Measurements from ENCODE around the gene UBE3B.

Gene UBE3B

GRCh38 chr12:109541413-109541726 lies 63.9 kb downstream of the UBE3B start:
- Histone ChIP-seq H3K9ac (ENCODE audit: low read length in 5 of 5) (no peak overlapping the region), H3K36me3 (ENCODE audit: control insufficient read depth in 5 of 5, insufficient read depth in 5 of 5, low read length in 5 of 5) (peaks cover 0 to 17% (median 6%) of the 10 kb centered on the region in 5 donors), H3K4me3 (ENCODE audit: low read depth in 1 of 5, low read length in 5 of 5) (no peak overlapping the region), H3K27ac (ENCODE audit: low read depth, low read length) (no peak overlapping the region), H3K27me3 (ENCODE audit: control insufficient read depth in 5 of 5, insufficient read depth in 4 of 5, low read length in 5 of 5) (no peaks in the 10 kb centered on the region), H3K9me3 (ENCODE audit: control insufficient read depth in 5 of 5, low read length in 5 of 5) (no peaks in the 10 kb centered on the region), H3K4me1 (ENCODE audit: control insufficient read depth in 5 of 5, insufficient read depth in 5 of 5, low read length in 5 of 5) (peaks cover 5 to 16% (median 12%) of the 10 kb centered on the region in 5 donors)

- Histone ChIP-seq H3K4me1 (ENCODE audit: control insufficient read depth in 5 of 5, insufficient read depth in 5 of 5, low read length in 5 of 5) (peaks cover 5 to 16% (median 12%) of the 10 kb centered on the region in 5 donors), H3K27me3 (ENCODE audit: control insufficient read depth in 5 of 5, insufficient read depth in 4 of 5, low read length in 5 of 5) (peaks cover 0 to under 1% (median 0%) of the 10 kb centered on the region in 5 donors), H3K27ac (ENCODE audit: low read depth, low read length) (no peak overlapping the region), H3K9me3 (ENCODE audit: control insufficient read depth in 5 of 5, low read length in 5 of 5) (no peaks in the 10 kb centered on the region), H3K9ac (ENCODE audit: low read length in 5 of 5) (no peak overlapping the region), H3K36me3 (ENCODE audit: control insufficient read depth in 5 of 5, insufficient read depth in 5 of 5, low read length in 5 of 5) (peaks cover 0 to 11% (median 4%) of the 10 kb centered on the region in 5 donors), H3K4me3 (ENCODE audit: low read depth in 1 of 5, low read length in 5 of 5) (no peak overlapping the region)
These were observed 64.6 kb downstream of the UBE3B start for GRCh38 chr12:109542014-109542413.

DNA sequence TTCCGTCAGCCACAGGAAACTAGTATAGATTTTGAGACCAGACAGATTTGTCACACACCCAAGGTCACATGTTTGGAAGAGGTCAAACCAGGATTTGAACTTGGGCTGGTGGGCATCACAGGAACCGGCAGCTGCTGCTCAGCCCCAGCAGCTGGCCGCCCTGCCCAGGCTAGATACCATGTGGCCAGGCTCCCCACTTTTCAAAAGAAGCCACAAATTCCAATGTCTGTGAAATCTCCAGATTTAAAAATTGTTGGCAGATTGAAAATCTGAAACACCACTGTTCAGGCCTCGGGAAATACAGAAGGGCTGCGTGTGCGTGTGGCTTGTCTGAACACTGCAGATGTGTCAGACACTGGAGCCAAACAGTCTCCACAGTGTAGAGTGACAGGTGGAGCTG lies 65.4 kb downstream of the UBE3B start:
- Histone ChIP-seq H3K4me3 (ENCODE audit: low read depth in 1 of 5, low read length in 5 of 5) (no peak overlapping the region), H3K9me3 (ENCODE audit: control insufficient read depth in 5 of 5, low read length in 5 of 5) (no peaks in the 10 kb centered on the region), H3K27ac (ENCODE audit: low read depth, low read length) (no peak overlapping the region), H3K9ac (ENCODE audit: low read length in 5 of 5) (no peak overlapping the region), H3K4me1 (ENCODE audit: control insufficient read depth in 5 of 5, insufficient read depth in 5 of 5, low read length in 5 of 5) (peaks cover 5 to 16% (median 12%) of the 10 kb centered on the region in 5 donors), H3K27me3 (ENCODE audit: control insufficient read depth in 5 of 5, insufficient read depth in 4 of 5, low read length in 5 of 5) (peaks cover 5 to 7% (median 6%) of the 10 kb centered on the region in 5 donors), H3K36me3 (ENCODE audit: control insufficient read depth in 5 of 5, insufficient read depth in 5 of 5, low read length in 5 of 5) (peaks cover 0 to 6% (median 2%) of the 10 kb centered on the region in 5 donors)

DNA sequence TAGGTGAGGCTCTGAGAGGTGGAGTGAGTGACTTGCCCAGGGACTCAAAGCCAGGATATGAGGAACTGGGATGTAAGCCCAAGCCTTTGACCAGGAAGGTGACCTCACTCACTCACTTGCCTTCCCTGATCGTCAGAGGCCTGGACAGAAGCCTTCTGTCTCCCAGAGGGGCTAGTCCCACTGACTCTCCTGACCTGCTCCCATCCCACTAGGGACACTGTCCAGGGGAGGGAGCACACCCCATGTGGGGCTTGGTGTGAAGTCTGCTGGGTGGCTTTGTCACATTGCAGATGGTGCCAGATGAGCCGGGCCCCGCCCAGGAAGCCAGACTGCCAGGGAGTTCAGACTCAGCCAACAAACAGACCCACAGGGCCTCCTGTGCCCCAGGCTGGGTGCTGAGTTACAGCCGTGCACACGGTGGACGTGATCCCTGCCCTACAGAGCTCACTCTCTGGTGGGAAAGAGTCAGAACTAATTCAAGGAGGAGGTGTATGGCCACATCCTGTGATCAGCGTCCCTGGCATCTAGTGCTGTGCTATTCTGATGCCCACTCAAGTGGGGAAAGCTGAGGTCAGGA lies 67.6 kb downstream of the UBE3B start:
- no peak overlapping the region for H3K4me3 ChIP-seq (ENCODE audit: low read depth in 1 of 5, low read length in 5 of 5)
- H3K36me3 ChIP-seq (ENCODE audit: control insufficient read depth in 5 of 5, insufficient read depth in 5 of 5, low read length in 5 of 5): peaks cover 0 to 2% (median 0%) of the 10 kb centered on the region in 5 donors
- H3K27me3 ChIP-seq (ENCODE audit: control insufficient read depth in 5 of 5, insufficient read depth in 4 of 5, low read length in 5 of 5): peaks cover 9 to 23% (median 13%) of the 10 kb centered on the region in 5 donors
- no peaks in the 10 kb centered on the region for H3K9me3 ChIP-seq (ENCODE audit: control insufficient read depth in 5 of 5, low read length in 5 of 5)
- peak overlapping the region in 1 of 5 donors; percentile 16 for H3K9ac ChIP-seq (ENCODE audit: low read length in 5 of 5)
- H3K27ac ChIP-seq (ENCODE audit: low read depth, low read length): no peak overlapping the region
- peaks cover 5 to 25% (median 18%) of the 10 kb centered on the region in 5 donors for H3K4me1 ChIP-seq (ENCODE audit: control insufficient read depth in 5 of 5, insufficient read depth in 5 of 5, low read length in 5 of 5)

DNA sequence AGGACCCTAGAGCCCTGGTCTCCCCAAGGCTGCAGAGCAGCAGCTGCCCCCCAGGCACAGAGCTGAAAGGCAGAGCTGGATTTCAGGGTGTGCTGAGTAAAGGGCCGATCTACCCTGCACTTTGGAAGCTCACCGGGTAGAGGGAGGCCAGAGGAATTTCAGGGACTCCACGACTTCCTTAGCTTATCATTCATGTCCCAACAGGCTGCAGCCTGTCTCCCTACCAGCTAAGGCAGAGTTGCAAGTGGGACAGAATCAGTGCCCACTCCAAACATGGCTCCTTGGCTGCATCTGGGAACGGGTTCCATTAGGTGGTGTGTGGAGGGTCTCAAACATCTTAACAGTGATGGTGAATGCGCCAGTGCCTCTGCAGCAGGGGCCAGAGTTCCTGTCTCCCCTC lies 68.4 kb downstream of the UBE3B start:
- Histone ChIP-seq H3K4me1 (ENCODE audit: control insufficient read depth in 5 of 5, insufficient read depth in 5 of 5, low read length in 5 of 5) (peaks cover 5 to 25% (median 18%) of the 10 kb centered on the region in 5 donors), H3K27ac (ENCODE audit: low read depth, low read length) (no peak overlapping the region), H3K4me3 (ENCODE audit: low read depth in 1 of 5, low read length in 5 of 5) (no peak overlapping the region), H3K36me3 (ENCODE audit: control insufficient read depth in 5 of 5, insufficient read depth in 5 of 5, low read length in 5 of 5) (no peaks in the 10 kb centered on the region), H3K27me3 (ENCODE audit: control insufficient read depth in 5 of 5, insufficient read depth in 4 of 5, low read length in 5 of 5) (peaks cover 9 to 29% (median 16%) of the 10 kb centered on the region in 5 donors), H3K9me3 (ENCODE audit: control insufficient read depth in 5 of 5, low read length in 5 of 5) (no peaks in the 10 kb centered on the region), H3K9ac (ENCODE audit: low read length in 5 of 5) (peak overlapping the region in 1 of 5 donors; percentile 16)

DNA sequence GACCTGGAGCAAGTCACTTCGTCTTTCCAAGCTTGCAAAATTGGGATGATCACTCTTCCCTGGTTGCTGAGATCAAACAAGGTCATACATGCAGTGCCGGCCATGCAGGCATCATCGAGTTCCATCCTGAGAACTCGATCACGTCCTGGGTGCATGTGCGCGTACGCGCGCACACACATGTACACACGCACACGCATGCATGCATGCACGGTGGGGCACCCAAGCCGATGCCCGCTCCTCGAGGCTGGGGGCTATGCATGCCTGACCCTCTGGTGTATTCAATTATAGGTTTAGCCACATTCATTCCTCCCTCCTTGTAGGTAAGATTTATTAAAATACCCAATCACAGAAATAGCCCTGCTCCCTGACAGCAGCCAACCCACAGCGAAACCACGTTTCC lies 69.9 kb downstream of the UBE3B start:
- no peak overlapping the region for H3K27ac ChIP-seq (ENCODE audit: low read depth, low read length)
- peaks cover 5 to 25% (median 18%) of the 10 kb centered on the region in 5 donors for H3K4me1 ChIP-seq (ENCODE audit: control insufficient read depth in 5 of 5, insufficient read depth in 5 of 5, low read length in 5 of 5)
- H3K9ac ChIP-seq (ENCODE audit: low read length in 5 of 5): no peak overlapping the region
- no peak overlapping the region for H3K4me3 ChIP-seq (ENCODE audit: low read depth in 1 of 5, low read length in 5 of 5)
- H3K27me3 ChIP-seq (ENCODE audit: control insufficient read depth in 5 of 5, insufficient read depth in 4 of 5, low read length in 5 of 5): peaks cover 9 to 34% (median 20%) of the 10 kb centered on the region in 5 donors
- no peaks in the 10 kb centered on the region for H3K9me3 ChIP-seq (ENCODE audit: control insufficient read depth in 5 of 5, low read length in 5 of 5)
- no peaks in the 10 kb centered on the region for H3K36me3 ChIP-seq (ENCODE audit: control insufficient read depth in 5 of 5, insufficient read depth in 5 of 5, low read length in 5 of 5)

DNA sequence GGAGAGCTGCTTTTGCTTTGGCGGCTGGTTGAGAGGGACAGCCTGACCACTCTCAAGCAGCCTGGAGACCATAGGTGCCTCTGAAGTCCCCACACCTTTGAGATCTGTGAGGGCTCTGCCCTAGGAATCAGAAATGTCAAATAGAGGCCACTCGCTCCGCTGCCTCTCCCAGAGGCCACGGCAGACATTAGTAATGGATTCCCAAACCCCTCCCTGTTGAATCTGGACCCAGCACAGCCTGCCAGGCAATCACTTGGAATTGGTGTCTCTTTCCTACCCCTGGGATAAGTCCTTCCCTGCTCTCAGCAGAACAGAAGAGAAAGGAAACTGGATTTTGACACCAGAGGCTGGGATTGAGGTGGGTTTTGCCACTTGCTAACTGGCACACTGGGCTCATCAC lies 70.8 kb downstream of the UBE3B start:
- peaks cover 9 to 36% (median 20%) of the 10 kb centered on the region in 5 donors for H3K27me3 ChIP-seq (ENCODE audit: control insufficient read depth in 5 of 5, insufficient read depth in 4 of 5, low read length in 5 of 5)
- H3K36me3 ChIP-seq (ENCODE audit: control insufficient read depth in 5 of 5, insufficient read depth in 5 of 5, low read length in 5 of 5): no peaks in the 10 kb centered on the region

DNA sequence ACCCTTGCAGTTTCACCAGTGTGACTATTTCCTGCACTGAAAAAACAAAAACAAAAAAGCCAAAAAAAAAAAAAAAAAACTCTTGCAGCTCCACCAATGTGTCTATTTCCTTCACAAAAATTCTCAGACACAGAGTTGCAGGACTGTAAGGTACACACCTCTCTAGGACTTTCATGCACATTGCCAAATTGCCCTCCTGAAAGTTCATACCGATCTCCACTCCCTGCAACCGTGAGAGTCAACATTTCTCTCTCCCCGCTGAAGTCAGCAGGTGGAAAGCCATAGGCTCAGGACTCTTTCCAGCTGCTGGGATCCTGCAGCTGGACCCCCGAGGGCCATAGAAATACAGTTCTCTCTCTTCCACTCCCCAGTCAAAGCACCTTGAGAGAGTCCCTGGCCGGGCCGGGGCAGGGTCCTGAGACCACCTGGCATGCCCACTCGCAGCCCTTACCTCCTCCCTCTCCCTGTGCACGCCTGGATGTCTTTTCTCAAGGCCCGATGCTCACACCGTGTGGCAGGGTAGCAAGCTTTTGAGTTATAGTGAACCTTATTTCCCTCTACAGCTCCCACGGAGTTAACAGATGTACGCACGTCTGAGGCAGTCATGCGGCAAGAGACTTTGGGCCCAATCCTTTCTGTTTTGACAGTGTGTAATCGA lies 72.3 kb downstream of the UBE3B start:
- Histone ChIP-seq H3K4me1 (ENCODE audit: control insufficient read depth in 5 of 5, insufficient read depth in 5 of 5, low read length in 5 of 5) (peaks cover 9 to 30% (median 22%) of the 10 kb centered on the region in 5 donors), H3K9ac (ENCODE audit: low read length in 5 of 5) (no peak overlapping the region), H3K27me3 (ENCODE audit: control insufficient read depth in 5 of 5, insufficient read depth in 4 of 5, low read length in 5 of 5) (peaks cover 15 to 50% (median 25%) of the 10 kb centered on the region in 5 donors), H3K4me3 (ENCODE audit: low read depth in 1 of 5, low read length in 5 of 5) (no peak overlapping the region), H3K9me3 (ENCODE audit: control insufficient read depth in 5 of 5, low read length in 5 of 5) (no peaks in the 10 kb centered on the region), H3K36me3 (ENCODE audit: control insufficient read depth in 5 of 5, insufficient read depth in 5 of 5, low read length in 5 of 5) (no peaks in the 10 kb centered on the region), H3K27ac (ENCODE audit: low read depth, low read length) (no peak overlapping the region)

More for the DNA sequence above, 70.8 kb downstream of the UBE3B start:
- Histone ChIP-seq H3K9ac (ENCODE audit: low read length in 5 of 5) (no peak overlapping the region), H3K9me3 (ENCODE audit: control insufficient read depth in 5 of 5, low read length in 5 of 5) (no peaks in the 10 kb centered on the region), H3K4me3 (ENCODE audit: low read depth in 1 of 5, low read length in 5 of 5) (no peak overlapping the region), H3K4me1 (ENCODE audit: control insufficient read depth in 5 of 5, insufficient read depth in 5 of 5, low read length in 5 of 5) (peaks cover 5 to 25% (median 18%) of the 10 kb centered on the region in 5 donors), H3K27ac (ENCODE audit: low read depth, low read length) (no peak overlapping the region)

GRCh38 chr12:109550281-109550680 lies 72.8 kb downstream of the UBE3B start:
- peaks cover 15 to 50% (median 25%) of the 10 kb centered on the region in 5 donors for H3K27me3 ChIP-seq (ENCODE audit: control insufficient read depth in 5 of 5, insufficient read depth in 4 of 5, low read length in 5 of 5)
- no peaks in the 10 kb centered on the region for H3K9me3 ChIP-seq (ENCODE audit: control insufficient read depth in 5 of 5, low read length in 5 of 5)
- H3K9ac ChIP-seq (ENCODE audit: low read length in 5 of 5): no peak overlapping the region
- no peak overlapping the region for H3K27ac ChIP-seq (ENCODE audit: low read depth, low read length)
- no peaks in the 10 kb centered on the region for H3K36me3 ChIP-seq (ENCODE audit: control insufficient read depth in 5 of 5, insufficient read depth in 5 of 5, low read length in 5 of 5)
- no peak overlapping the region for H3K4me3 ChIP-seq (ENCODE audit: low read depth in 1 of 5, low read length in 5 of 5)
- H3K4me1 ChIP-seq (ENCODE audit: control insufficient read depth in 5 of 5, insufficient read depth in 5 of 5, low read length in 5 of 5): peaks cover 4 to 25% (median 16%) of the 10 kb centered on the region in 5 donors

DNA sequence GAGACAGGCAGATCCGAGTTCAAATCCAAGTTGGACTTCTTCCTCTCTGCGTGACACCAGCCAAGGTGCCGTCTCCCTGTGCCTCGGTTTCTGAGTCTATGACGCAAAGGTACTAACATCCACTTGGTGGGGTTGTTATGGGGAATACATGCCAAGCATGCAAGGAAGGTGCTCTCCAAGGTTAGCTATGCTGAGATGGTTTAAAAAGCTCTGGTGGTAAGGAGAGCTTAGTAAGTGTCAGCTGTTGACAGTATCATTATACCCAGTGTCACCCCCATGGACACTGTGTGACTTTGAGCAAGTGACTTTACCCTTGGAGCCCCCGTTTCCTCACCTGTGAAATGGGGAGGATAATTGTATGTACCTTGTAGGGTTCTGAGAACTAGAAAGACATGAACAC lies 73.7 kb downstream of the UBE3B start:
- Histone ChIP-seq H3K36me3 (ENCODE audit: control insufficient read depth in 5 of 5, insufficient read depth in 5 of 5, low read length in 5 of 5) (peaks cover 0 to 2% (median 0%) of the 10 kb centered on the region in 5 donors), H3K27me3 (ENCODE audit: control insufficient read depth in 5 of 5, insufficient read depth in 4 of 5, low read length in 5 of 5) (peaks cover 15 to 50% (median 27%) of the 10 kb centered on the region in 5 donors)

More for the DNA sequence above, 73.7 kb downstream of the UBE3B start:
- Histone ChIP-seq H3K4me3 (ENCODE audit: low read depth in 1 of 5, low read length in 5 of 5) (no peak overlapping the region), H3K4me1 (ENCODE audit: control insufficient read depth in 5 of 5, insufficient read depth in 5 of 5, low read length in 5 of 5) (peaks cover 4 to 19% (median 12%) of the 10 kb centered on the region in 5 donors), H3K9ac (ENCODE audit: low read length in 5 of 5) (no peak overlapping the region), H3K27ac (ENCODE audit: low read depth, low read length) (no peak overlapping the region), H3K9me3 (ENCODE audit: control insufficient read depth in 5 of 5, low read length in 5 of 5) (no peaks in the 10 kb centered on the region)

Measured in subcutaneous abdominal adipose tissue (tissue), 5 donors.